ENCODE measurements around the gene TALDO1. TPM values are rescaled to one million over a fixed set of nuclear protein-coding genes. Genes with fewer than 3 reads are reported as not detected.

TALDO1 gene
- total and polyA plus RNA-seq, 10 of the 15 experiments (the other 5 are each of a cell fraction or from before 2014, with no cell fraction given), result 121 to 302 (median 182) TPM

DNA sequence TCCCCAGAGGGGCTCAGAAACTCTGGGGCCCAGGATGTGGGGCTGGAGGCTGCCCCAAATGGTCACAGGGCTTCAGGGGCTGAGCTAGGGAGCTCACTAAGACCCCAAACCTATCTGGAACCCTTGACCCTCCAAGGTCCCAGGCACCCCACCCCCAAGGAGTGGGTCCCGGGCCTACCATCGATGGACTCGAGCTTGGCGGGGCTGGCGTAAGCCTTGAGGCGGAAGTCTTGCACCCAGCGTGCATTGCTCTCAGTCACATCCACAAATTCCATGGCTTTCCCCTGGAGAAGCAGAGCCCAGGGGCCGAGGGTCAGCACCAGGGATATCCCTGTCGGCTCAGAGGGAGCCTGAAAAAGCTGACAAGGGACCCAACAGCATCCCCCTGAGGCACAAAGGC lies 26.6 kb downstream of the TALDO1 start:
- no TSS peak for BruUV-seq (replicated peaks)
- no peak overlapping the region for H3K4me3 ChIP-seq
- no peak overlapping the region for H3K9ac ChIP-seq (ENCODE audit: control insufficient read depth, insufficient read depth, low read length)
- intact Hi-C loops (cut with micrococcal nuclease; ENCODE audit: unreplicated experiment) (no loop called here), in situ Hi-C loops (cut with MboI) (no loop called here)
- H2AFZ ChIP-seq (ENCODE audit: control insufficient read depth, low read depth, low read length), result no peak overlapping the region
- no peak overlapping the region for H3K27ac ChIP-seq (ENCODE audit: control insufficient read depth, insufficient read depth)
- POLR2A ChIA-PET, result interaction anchor here (0.5 kb wide), 1 partner anchor 142 kb away, joined by 5 read pairs; no protein-coding TSS in a partner anchor
- H3K9me3 ChIP-seq (replicated peaks; ENCODE audit: control insufficient read depth, insufficient read depth, low read length), result no peaks in the 10 kb centered on the region
- H3K4me1 ChIP-seq (ENCODE audit: control insufficient read depth, insufficient read depth, low read length), result peaks cover 13% of the 10 kb centered on the region
- H3K36me3 ChIP-seq (ENCODE audit: control insufficient read depth in 2 of 2, insufficient read depth in 2 of 2, low read length in 1 of 2), result peaks cover 0 to 27% of the 10 kb centered on the region in 2 experiments; a peak in 3 of 4 replicates
- CTCF ChIA-PET, result no interaction called here
- FAIRE-seq (no peak), ATAC-seq (no peak), DNase-seq (ENCODE audit: low read depth, low spot score) (no peak)
- RAD21 ChIA-PET (ENCODE audit: unreplicated experiment), result no interaction called here
- H3K4me2 ChIP-seq (ENCODE audit: control insufficient read depth, insufficient read depth), result no peak overlapping the region
- no peaks in the 10 kb centered on the region for H3K27me3 ChIP-seq (replicated peaks in 1 of 2; ENCODE audit: control insufficient read depth in 2 of 2, insufficient read depth in 2 of 2, low read length in 1 of 2)
- H3K79me2 ChIP-seq (ENCODE audit: control insufficient read depth, insufficient read depth, low read length), result peaks cover 41% of the 10 kb centered on the region
- SMC1A ChIA-PET (ENCODE audit: uncharacterized antibody, unreplicated experiment), result no interaction called here
- 94% methylated on average over 9 of the region's 9 CpGs for WGBS (ENCODE audit: insufficient coverage, insufficient replicate concordance, low lambda C conversion rate, missing lambda C conversion rate)
- H4K20me1 ChIP-seq (ENCODE audit: control insufficient read depth, insufficient read depth), result no peaks in the 10 kb centered on the region
- TF ChIP-seq, protein P1, sequence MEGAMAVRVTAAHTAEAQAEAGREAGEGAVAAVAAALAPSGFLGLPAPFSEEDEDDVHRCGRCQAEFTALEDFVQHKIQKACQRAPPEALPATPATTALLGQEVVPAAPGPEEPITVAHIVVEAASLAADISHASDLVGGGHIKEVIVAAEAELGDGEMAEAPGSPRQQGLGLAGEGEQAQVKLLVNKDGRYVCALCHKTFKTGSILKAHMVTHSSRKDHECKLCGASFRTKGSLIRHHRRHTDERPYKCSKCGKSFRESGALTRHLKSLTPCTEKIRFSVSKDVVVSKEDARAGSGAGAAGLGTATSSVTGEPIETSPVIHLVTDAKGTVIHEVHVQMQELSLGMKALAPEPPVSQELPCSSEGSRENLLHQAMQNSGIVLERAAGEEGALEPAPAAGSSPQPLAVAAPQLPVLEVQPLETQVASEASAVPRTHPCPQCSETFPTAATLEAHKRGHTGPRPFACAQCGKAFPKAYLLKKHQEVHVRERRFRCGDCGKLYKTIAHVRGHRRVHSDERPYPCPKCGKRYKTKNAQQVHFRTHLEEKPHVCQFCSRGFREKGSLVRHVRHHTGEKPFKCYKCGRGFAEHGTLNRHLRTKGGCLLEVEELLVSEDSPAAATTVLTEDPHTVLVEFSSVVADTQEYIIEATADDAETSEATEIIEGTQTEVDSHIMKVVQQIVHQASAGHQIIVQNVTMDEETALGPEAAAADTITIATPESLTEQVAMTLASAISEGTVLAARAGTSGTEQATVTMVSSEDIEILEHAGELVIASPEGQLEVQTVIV (IDR thresholded peaks at IDR 0.05; ENCODE audit: borderline replicate concordance, partially characterized antibody), result no peak
- TF ChIP-seq, protein P2, sequence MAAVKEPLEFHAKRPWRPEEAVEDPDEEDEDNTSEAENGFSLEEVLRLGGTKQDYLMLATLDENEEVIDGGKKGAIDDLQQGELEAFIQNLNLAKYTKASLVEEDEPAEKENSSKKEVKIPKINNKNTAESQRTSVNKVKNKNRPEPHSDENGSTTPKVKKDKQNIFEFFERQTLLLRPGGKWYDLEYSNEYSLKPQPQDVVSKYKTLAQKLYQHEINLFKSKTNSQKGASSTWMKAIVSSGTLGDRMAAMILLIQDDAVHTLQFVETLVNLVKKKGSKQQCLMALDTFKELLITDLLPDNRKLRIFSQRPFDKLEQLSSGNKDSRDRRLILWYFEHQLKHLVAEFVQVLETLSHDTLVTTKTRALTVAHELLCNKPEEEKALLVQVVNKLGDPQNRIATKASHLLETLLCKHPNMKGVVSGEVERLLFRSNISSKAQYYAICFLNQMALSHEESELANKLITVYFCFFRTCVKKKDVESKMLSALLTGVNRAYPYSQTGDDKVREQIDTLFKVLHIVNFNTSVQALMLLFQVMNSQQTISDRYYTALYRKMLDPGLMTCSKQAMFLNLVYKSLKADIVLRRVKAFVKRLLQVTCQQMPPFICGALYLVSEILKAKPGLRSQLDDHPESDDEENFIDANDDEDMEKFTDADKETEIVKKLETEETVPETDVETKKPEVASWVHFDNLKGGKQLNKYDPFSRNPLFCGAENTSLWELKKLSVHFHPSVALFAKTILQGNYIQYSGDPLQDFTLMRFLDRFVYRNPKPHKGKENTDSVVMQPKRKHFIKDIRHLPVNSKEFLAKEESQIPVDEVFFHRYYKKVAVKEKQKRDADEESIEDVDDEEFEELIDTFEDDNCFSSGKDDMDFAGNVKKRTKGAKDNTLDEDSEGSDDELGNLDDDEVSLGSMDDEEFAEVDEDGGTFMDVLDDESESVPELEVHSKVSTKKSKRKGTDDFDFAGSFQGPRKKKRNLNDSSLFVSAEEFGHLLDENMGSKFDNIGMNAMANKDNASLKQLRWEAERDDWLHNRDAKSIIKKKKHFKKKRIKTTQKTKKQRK (IDR thresholded peaks at IDR 0.05; ENCODE audit: low read depth, low read length), result no peak
- TF ChIP-seq, protein P3, sequence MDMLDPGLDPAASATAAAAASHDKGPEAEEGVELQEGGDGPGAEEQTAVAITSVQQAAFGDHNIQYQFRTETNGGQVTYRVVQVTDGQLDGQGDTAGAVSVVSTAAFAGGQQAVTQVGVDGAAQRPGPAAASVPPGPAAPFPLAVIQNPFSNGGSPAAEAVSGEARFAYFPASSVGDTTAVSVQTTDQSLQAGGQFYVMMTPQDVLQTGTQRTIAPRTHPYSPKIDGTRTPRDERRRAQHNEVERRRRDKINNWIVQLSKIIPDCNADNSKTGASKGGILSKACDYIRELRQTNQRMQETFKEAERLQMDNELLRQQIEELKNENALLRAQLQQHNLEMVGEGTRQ (IDR thresholded peaks at IDR 0.05; ENCODE audit: borderline replicate concordance, low read depth, low read length), result no peak
- TF ChIP-seq GATAD2B (conservative IDR thresholded peaks at IDR 0.05; ENCODE audit: low read depth), result no peak
- no peak for TF ChIP-seq CHD1 (IDR thresholded peaks at IDR 0.05; ENCODE audit: low read depth, low read length)
- TF ChIP-seq, protein P4, sequence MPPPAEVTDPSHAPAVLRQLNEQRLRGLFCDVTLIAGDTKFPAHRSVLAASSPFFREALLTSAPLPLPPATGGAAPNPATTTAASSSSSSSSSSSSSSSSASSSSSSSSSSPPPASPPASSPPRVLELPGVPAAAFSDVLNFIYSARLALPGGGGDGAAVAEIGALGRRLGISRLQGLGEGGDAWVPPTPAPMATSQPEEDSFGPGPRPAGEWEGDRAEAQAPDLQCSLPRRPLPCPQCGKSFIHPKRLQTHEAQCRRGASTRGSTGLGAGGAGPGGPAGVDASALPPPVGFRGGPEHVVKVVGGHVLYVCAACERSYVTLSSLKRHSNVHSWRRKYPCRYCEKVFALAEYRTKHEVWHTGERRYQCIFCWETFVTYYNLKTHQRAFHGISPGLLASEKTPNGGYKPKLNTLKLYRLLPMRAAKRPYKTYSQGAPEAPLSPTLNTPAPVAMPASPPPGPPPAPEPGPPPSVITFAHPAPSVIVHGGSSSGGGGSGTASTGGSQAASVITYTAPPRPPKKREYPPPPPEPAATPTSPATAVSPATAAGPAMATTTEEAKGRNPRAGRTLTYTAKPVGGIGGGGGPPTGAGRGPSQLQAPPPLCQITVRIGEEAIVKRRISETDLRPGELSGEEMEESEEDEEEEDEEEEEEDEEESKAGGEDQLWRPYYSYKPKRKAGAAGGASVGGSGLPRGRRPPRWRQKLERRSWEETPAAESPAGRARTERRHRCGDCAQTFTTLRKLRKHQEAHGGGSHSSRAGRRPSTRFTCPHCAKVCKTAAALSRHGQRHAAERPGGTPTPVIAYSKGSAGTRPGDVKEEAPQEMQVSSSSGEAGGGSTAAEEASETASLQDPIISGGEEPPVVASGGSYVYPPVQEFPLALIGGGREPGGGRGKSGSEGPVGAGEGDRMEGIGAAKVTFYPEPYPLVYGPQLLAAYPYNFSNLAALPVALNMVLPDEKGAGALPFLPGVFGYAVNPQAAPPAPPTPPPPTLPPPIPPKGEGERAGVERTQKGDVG (CRISPR knock-in tag; IDR thresholded peaks at IDR 0.05), result no peak
- TF ChIP-seq SMARCA5 (IDR thresholded peaks at IDR 0.05), result no peak
- no peak for TF ChIP-seq CBFB (IDR thresholded peaks at IDR 0.05; ENCODE audit: low read depth)
- TF ChIP-seq TAF1 (IDR thresholded peaks at IDR 0.05; ENCODE audit: borderline replicate concordance, low read depth, low read length), result no peak
- no peak for TF ChIP-seq STAT3 (IDR thresholded peaks at IDR 0.05; ENCODE audit: low read depth, low read length)
- no peak for TF ChIP-seq POLR2AphosphoS2 (IDR thresholded peaks at IDR 0.05; ENCODE audit: low read depth, low read length)
- TF ChIP-seq PML (IDR thresholded peaks at IDR 0.05; ENCODE audit: low read length), result no peak
- TF ChIP-seq CREB1 (IDR thresholded peaks at IDR 0.05; ENCODE audit: low read depth), result no peak
- TF ChIP-seq, protein P5, sequence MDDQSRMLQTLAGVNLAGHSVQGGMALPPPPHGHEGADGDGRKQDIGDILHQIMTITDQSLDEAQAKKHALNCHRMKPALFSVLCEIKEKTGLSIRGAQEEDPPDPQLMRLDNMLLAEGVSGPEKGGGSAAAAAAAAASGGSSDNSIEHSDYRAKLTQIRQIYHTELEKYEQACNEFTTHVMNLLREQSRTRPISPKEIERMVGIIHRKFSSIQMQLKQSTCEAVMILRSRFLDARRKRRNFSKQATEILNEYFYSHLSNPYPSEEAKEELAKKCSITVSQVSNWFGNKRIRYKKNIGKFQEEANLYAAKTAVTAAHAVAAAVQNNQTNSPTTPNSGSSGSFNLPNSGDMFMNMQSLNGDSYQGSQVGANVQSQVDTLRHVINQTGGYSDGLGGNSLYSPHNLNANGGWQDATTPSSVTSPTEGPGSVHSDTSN (IDR thresholded peaks at IDR 0.05; ENCODE audit: insufficient replicate concordance, low read depth, low read length), result no peak

Data from GM12878 (cell line).